HEK293 (cell line): ENCODE results near the gene GSN.

Source experiments
- CTCF ChIA-PET: fragments of 350-600 bp; formaldehyde crosslinking; extraction: SDS; loops from one replicate; lab custom pipeline; 2021; ENCODE audit warnings: antibody characterized with exemption; lab: Yijun Ruan, JAX
- POLR2A ChIA-PET: fragments of 300-600 bp; formaldehyde crosslinking; extraction: SDS; loops from one replicate; lab custom pipeline; 2020; ENCODE audit warnings: antibody characterized with exemption, inconsistent platforms; lab: Yijun Ruan, JAX
- H3K27ac ChIP-seq: fragments of 200-500 bp; sonication (Bioruptor generic); 2 replicates; pipeline ENCODE4 v1.5.1; 2014; ENCODE audit warnings: low read depth, low read length, control low read depth, inconsistent platforms; ENCODE audit errors: extremely low read depth
- H3K36me3 ChIP-seq, 2 experiments: fragments of 200-500 bp in 1 of 2; sonication (Bioruptor generic) in 1 of 2; 1 replicate in 1 of 2; 2 replicates in 1 of 2; pipeline ENCODE4 v1.5.1; 2014 to 2017; ENCODE audit warnings: inconsistent platforms in 2 of 2, low read length in 2 of 2; ENCODE audit not compliant: control insufficient read depth in 2 of 2, insufficient read depth in 1 of 2
- H3K4me1 ChIP-seq: fragments of 200-500 bp; sonication (Bioruptor generic); 2 replicates; pipeline ENCODE4 v1.5.1; 2014; ENCODE audit warnings: mild to moderate bottlenecking, low read length, inconsistent platforms; ENCODE audit not compliant: control insufficient read depth, insufficient read depth
- H3K4me3 ChIP-seq: 2 replicates; pipeline ENCODE4 v1.5.1; 2011; ENCODE audit warnings: low read depth, mild to moderate bottlenecking, control low read depth, low read length, moderate library complexity
- H3K9me3 ChIP-seq: fragments of 200-500 bp; sonication (Bioruptor generic); 2 replicates; pipeline ENCODE4 v1.5.1; 2014; ENCODE audit warnings: low read depth, low read length, inconsistent platforms; ENCODE audit not compliant: control insufficient read depth, insufficient read depth
- EGR2 ChIP-seq: fragments of 450-650 bp; formaldehyde crosslinking; IDR thresholded peaks from 2 replicates; pipeline ENCODE4 v1.5.1; 2016; ENCODE audit warnings: low read depth, missing biosample characterization, missing genetic modification characterization
- MZF1 ChIP-seq: fragments of 450-650 bp; formaldehyde crosslinking; IDR thresholded peaks from 2 replicates; pipeline ENCODE4 v1.5.1; 2017; ENCODE audit warnings: missing biosample characterization, missing genetic modification characterization, borderline replicate concordance
- OVOL3 ChIP-seq: fragments of 450-650 bp; formaldehyde crosslinking; IDR thresholded peaks from 2 replicates; pipeline ENCODE4 v1.5.1; 2016; ENCODE audit warnings: missing biosample characterization, missing genetic modification characterization
- ZFP69B ChIP-seq: fragments of 450-650 bp; formaldehyde crosslinking; IDR thresholded peaks from 2 replicates; pipeline ENCODE4 v1.5.1; 2016; ENCODE audit warnings: missing biosample characterization, missing genetic modification characterization
- ZNF202 ChIP-seq: fragments of 450-650 bp; formaldehyde crosslinking; IDR thresholded peaks from 2 replicates; pipeline ENCODE4 v1.5.1; 2016; ENCODE audit warnings: missing biosample characterization, missing genetic modification characterization, borderline replicate concordance
- ZNF274 ChIP-seq, 2 experiments: fragments of 200-500 bp in 1 of 2; fragments of 450-650 bp in 1 of 2; sonication (Bioruptor generic) in 1 of 2; formaldehyde crosslinking in 1 of 2; IDR thresholded peaks; 2 replicates each; pipeline versions ENCODE4 v1.5.1 to v1.6.1; 2014 to 2016; ENCODE audit warnings: borderline replicate concordance in 1 of 2, inconsistent platforms in 1 of 2, low read length in 1 of 2, missing biosample characterization in 1 of 2, missing genetic modification characterization in 1 of 2
- ZNF302 ChIP-seq: fragments of 450-650 bp; formaldehyde crosslinking; IDR thresholded peaks from 2 replicates; pipeline ENCODE4 v1.5.1; 2016; ENCODE audit warnings: missing biosample characterization, missing genetic modification characterization, low read depth
- ZNF423 ChIP-seq: fragments of 450-650 bp; formaldehyde crosslinking; IDR thresholded peaks from 2 replicates; pipeline ENCODE4 v1.5.1; 2016; ENCODE audit warnings: missing biosample characterization, missing genetic modification characterization
- ZNF548 ChIP-seq: fragments of 450-650 bp; formaldehyde crosslinking; IDR thresholded peaks from 2 replicates; pipeline ENCODE4 v1.5.1; 2016; ENCODE audit warnings: missing biosample characterization, missing genetic modification characterization
- ZNF561 ChIP-seq: fragments of 450-650 bp; IDR thresholded peaks from 2 replicates; pipeline ENCODE4 v1.5.1; 2018; ENCODE audit warnings: missing biosample characterization, missing genetic modification characterization, borderline replicate concordance
- ZNF660 ChIP-seq: fragments of 450-650 bp; IDR thresholded peaks from 2 replicates; pipeline ENCODE4 v1.5.1; 2018; ENCODE audit warnings: missing biosample characterization, mild to moderate bottlenecking, missing genetic modification characterization
- ZNF776 ChIP-seq: fragments of 450-650 bp; formaldehyde crosslinking; IDR thresholded peaks from 2 replicates; pipeline ENCODE4 v1.5.0; 2017; ENCODE audit warnings: missing biosample characterization, missing genetic modification characterization, borderline replicate concordance
- ZXDB ChIP-seq: fragments of 450-650 bp; formaldehyde crosslinking; IDR thresholded peaks from 2 replicates; pipeline ENCODE4 v1.5.1; 2016; ENCODE audit warnings: missing biosample characterization, missing genetic modification characterization
- TF ChIP-seq, protein P1 (sequence below): fragments of 450-650 bp; IDR thresholded peaks from 2 replicates; pipeline ENCODE4 v1.5.1; 2018; ENCODE audit warnings: missing biosample characterization, mild to moderate bottlenecking, missing genetic modification characterization
- TF ChIP-seq, protein P2 (sequence below): fragments of 450-650 bp; formaldehyde crosslinking; IDR thresholded peaks from 2 replicates; pipeline ENCODE4 v1.5.1; 2017; ENCODE audit warnings: missing biosample characterization, missing genetic modification characterization
- TF ChIP-seq, protein P3 (sequence below): fragments of 450-650 bp; formaldehyde crosslinking; IDR thresholded peaks from 2 replicates; pipeline ENCODE4 v1.5.1; 2017; ENCODE audit warnings: missing biosample characterization, missing genetic modification characterization
- TF ChIP-seq, protein P4 (sequence below): fragments of 450-650 bp; formaldehyde crosslinking; IDR thresholded peaks from 2 replicates; pipeline ENCODE4 v1.5.1; 2016; ENCODE audit warnings: missing biosample characterization, missing genetic modification characterization
- TF ChIP-seq, protein P5 (sequence below): fragments of 450-650 bp; formaldehyde crosslinking; IDR thresholded peaks from 2 replicates; pipeline ENCODE4 v1.5.1; 2016; ENCODE audit warnings: missing biosample characterization, missing genetic modification characterization

The GSN gene

DNA sequence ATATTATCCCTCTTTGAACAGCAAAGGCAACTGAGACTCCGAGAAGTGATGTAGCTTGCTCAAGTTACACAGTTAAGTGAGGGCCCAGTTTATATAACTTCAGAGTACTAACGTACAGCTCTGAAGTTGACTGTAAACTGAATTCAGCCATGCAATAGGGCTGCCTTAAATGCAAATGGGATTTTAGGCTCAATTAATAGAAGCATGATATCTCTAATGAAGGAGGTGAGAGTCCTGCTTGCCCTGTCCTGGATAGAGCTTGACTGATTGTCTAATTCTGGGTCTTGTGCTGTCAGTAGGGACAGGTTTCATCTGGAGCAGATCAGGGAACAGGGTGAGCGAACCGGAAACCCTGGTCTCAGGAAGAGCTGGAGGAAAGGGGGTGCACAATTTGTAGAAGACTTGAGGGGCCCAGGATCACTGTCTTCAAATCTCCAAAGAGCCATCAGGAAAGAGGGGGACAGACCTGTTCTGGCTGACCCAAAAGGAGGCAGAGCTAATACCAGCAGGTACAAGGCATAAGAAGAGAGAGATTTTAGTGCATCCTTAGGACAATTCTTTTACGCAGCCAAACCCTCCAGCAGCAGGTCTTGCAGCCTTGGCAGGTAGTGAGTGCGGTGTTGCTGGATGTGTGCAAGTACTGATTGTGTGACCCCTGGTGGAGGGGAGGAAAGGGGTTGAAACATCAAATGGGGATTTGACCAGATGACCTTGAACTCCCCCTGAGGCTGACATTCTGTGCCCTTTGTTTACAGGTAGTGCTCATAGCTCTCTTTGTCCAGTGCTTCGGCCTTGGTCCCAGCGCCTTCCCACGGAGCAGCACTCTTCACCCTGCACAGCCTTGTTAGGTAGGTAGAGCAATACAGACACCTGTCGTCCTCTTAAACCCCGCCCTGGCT is 13.0 kb downstream of the GSN start:
- Histone ChIP-seq H3K9me3 (no peaks in the 10 kb centered on the region), H3K4me1 (peaks cover 3% of the 10 kb centered on the region; the same call in 1 of the 2 replicates), H3K27ac (peak overlapping the region; percentile 27; the same call in 1 of the 2 replicates), H3K4me3 (no peak overlapping the region), H3K36me3 (no peaks in the 10 kb centered on the region)
- ChIA-PET CTCF (interaction anchor here (0.6 to 3.9 kb wide), 14 partner anchors 13 to 332 kb away, joined by 3 to 40 read pairs (median 4); partner anchors contain the start of gene GSN), POLR2A (interaction anchor here (0.6 to 1.7 kb wide), 3 partner anchors 12 to 79 kb away, joined by 3 to 4 read pairs (median 3); partner anchors contain the start of gene RAB14)
- TF ChIP-seq ZNF423 (tag by site-specific recombination) (no peak), ZNF561 (tag by site-specific recombination) (no peak), ZNF776 (tag by site-specific recombination) (no peak), EGR2 (no peak), ZXDB (no peak), OVOL3 (tag by site-specific recombination) (no peak), ZNF202 (tag by site-specific recombination) (no peak), ZNF548 (tag by site-specific recombination) (no peak), ZFP69B (tag by site-specific recombination) (no peak), MZF1 (tag by site-specific recombination) (no peak)
- TF ChIP-seq, protein P1, sequence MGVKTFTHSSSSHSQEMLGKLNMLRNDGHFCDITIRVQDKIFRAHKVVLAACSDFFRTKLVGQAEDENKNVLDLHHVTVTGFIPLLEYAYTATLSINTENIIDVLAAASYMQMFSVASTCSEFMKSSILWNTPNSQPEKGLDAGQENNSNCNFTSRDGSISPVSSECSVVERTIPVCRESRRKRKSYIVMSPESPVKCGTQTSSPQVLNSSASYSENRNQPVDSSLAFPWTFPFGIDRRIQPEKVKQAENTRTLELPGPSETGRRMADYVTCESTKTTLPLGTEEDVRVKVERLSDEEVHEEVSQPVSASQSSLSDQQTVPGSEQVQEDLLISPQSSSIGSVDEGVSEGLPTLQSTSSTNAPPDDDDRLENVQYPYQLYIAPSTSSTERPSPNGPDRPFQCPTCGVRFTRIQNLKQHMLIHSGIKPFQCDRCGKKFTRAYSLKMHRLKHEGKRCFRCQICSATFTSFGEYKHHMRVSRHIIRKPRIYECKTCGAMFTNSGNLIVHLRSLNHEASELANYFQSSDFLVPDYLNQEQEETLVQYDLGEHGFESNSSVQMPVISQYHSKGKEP: no peak
- TF ChIP-seq, protein P2, sequence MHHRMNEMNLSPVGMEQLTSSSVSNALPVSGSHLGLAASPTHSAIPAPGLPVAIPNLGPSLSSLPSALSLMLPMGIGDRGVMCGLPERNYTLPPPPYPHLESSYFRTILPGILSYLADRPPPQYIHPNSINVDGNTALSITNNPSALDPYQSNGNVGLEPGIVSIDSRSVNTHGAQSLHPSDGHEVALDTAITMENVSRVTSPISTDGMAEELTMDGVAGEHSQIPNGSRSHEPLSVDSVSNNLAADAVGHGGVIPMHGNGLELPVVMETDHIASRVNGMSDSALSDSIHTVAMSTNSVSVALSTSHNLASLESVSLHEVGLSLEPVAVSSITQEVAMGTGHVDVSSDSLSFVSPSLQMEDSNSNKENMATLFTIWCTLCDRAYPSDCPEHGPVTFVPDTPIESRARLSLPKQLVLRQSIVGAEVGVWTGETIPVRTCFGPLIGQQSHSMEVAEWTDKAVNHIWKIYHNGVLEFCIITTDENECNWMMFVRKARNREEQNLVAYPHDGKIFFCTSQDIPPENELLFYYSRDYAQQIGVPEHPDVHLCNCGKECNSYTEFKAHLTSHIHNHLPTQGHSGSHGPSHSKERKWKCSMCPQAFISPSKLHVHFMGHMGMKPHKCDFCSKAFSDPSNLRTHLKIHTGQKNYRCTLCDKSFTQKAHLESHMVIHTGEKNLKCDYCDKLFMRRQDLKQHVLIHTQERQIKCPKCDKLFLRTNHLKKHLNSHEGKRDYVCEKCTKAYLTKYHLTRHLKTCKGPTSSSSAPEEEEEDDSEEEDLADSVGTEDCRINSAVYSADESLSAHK (tag by site-specific recombination): no peak
- TF ChIP-seq, protein P3, sequence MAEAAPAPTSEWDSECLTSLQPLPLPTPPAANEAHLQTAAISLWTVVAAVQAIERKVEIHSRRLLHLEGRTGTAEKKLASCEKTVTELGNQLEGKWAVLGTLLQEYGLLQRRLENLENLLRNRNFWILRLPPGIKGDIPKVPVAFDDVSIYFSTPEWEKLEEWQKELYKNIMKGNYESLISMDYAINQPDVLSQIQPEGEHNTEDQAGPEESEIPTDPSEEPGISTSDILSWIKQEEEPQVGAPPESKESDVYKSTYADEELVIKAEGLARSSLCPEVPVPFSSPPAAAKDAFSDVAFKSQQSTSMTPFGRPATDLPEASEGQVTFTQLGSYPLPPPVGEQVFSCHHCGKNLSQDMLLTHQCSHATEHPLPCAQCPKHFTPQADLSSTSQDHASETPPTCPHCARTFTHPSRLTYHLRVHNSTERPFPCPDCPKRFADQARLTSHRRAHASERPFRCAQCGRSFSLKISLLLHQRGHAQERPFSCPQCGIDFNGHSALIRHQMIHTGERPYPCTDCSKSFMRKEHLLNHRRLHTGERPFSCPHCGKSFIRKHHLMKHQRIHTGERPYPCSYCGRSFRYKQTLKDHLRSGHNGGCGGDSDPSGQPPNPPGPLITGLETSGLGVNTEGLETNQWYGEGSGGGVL (tag by site-specific recombination): no peak

DNA sequence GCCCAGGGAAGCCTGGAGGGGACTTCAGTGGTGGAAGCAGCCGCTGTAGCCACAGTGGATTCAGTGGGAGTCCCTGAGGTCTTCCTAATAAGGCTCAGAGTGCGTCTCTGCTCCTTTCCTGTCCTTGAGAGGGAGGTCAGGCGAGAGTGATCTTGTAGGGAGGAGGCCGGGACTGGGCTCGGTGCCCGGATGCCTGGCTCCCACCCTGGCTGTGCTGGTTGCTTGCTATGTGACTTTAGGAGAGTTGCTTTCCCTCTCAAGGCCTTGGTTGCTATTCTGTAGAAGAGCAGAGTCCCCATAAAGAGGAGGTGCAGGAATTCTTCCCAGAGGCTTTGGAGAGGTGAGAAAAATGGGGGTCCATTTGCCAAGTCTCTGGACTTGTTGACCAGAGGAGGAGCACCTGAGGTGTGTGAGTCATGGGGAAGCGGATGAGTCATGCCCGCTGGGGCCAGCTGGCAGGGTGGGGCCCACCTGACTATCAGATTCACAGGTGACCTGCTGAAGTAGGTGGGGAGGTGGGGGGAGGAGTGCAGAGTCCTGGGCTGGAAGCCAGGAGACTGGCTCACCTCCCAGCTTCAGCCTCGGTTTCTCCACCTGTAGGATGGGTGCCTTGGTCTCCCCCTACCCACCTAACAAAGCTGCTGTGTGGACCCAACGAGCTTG is 13.8 kb downstream of the GSN start:
- POLR2A ChIA-PET: interaction anchor here (0.9 to 1.7 kb wide), 3 partner anchors 14 to 80 kb away, joined by 3 to 4 read pairs (median 3); partner anchors contain the start of genes GSN and RAB14
- Histone ChIP-seq H3K36me3 (no peaks in the 10 kb centered on the region), H3K4me3 (no peak overlapping the region), H3K9me3 (no peaks in the 10 kb centered on the region), H3K27ac (peak overlapping the region; percentile 27; the same call in 1 of the 2 replicates), H3K4me1 (peaks cover 5% of the 10 kb centered on the region; the same call in 1 of the 2 replicates)
- CTCF ChIA-PET: interaction anchor here (0.6 to 3.9 kb wide), 8 partner anchors 11 to 676 kb away, joined by 3 to 40 read pairs (median 6); no protein-coding TSS in a partner anchor
- no peak for TF ChIP-seq ZNF302 (tag by site-specific recombination)
- TF ChIP-seq, protein P4, sequence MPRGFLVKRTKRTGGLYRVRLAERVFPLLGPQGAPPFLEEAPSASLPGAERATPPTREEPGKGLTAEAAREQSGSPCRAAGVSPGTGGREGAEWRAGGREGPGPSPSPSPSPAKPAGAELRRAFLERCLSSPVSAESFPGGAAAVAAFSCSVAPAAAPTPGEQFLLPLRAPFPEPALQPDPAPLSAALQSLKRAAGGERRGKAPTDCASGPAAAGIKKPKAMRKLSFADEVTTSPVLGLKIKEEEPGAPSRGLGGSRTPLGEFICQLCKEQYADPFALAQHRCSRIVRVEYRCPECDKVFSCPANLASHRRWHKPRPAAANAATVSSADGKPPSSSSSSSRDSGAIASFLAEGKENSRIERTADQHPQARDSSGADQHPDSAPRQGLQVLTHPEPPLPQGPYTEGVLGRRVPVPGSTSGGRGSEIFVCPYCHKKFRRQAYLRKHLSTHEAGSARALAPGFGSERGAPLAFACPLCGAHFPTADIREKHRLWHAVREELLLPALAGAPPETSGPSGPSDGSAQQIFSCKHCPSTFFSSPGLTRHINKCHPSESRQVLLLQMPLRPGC (tag by site-specific recombination): no peak
- TF ChIP-seq, protein P5, sequence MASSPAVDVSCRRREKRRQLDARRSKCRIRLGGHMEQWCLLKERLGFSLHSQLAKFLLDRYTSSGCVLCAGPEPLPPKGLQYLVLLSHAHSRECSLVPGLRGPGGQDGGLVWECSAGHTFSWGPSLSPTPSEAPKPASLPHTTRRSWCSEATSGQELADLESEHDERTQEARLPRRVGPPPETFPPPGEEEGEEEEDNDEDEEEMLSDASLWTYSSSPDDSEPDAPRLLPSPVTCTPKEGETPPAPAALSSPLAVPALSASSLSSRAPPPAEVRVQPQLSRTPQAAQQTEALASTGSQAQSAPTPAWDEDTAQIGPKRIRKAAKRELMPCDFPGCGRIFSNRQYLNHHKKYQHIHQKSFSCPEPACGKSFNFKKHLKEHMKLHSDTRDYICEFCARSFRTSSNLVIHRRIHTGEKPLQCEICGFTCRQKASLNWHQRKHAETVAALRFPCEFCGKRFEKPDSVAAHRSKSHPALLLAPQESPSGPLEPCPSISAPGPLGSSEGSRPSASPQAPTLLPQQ (tag by site-specific recombination): peak; percentile 99
- no peak for TF ChIP-seq ZNF660 (tag by site-specific recombination)
- TF ChIP-seq ZNF274 (IDR thresholded peaks at IDR 0.05; ENCODE audit: low read length): no peak
- no peak for TF ChIP-seq ZNF274 (tag by site-specific recombination; IDR thresholded peaks at IDR 0.05; ENCODE audit: borderline replicate concordance)
